Upper lobe of left lung (tissue), 6 donors: ENCODE results near the gene C13orf46. TPM values are rescaled to one million over a fixed set of nuclear protein-coding genes. Genes with fewer than 3 reads are reported as not detected.

Experiments
- ATAC-seq, 2 donors: fragments of 200-7000 bp; cut with Tn5 transposase; one replicate each; pipeline ENCODE4 v1.9.1; 2022; ENCODE audit warnings: mild to moderate bottlenecking in 2 of 2, moderate library complexity in 2 of 2; ENCODE audit not compliant: low FRiP score in 2 of 2
- DNase-seq, 2 donors: peaks; one replicate each; pipeline ENCODE4 v3.0.0-alpha.2; 2019 to 2020
- H3K27ac ChIP-seq, 4 donors: fragments of 200-600 bp; sonication (generic); one replicate each; pipeline ENCODE4 v1.5.1; 2016 to 2019
- H3K27me3 ChIP-seq, 4 donors: fragments of 200-600 bp; sonication (generic); one replicate each; pipeline ENCODE4 v1.5.1; 2017 to 2019
- H3K36me3 ChIP-seq, 4 donors: fragments of 200-600 bp; sonication (generic); one replicate each; pipeline ENCODE4 v1.5.1; 2016 to 2019
- H3K4me1 ChIP-seq, 4 donors: fragments of 200-600 bp; sonication (generic); one replicate each; pipeline ENCODE4 v1.5.1; 2018 to 2019
- H3K4me3 ChIP-seq, 4 donors: fragments of 200-600 bp; sonication (generic); one replicate each; pipeline ENCODE4 v1.5.1; 2017 to 2019; ENCODE audit warnings: mild to moderate bottlenecking in 2 of 4, moderate library complexity in 1 of 4
- H3K9me3 ChIP-seq, 4 donors: fragments of 200-600 bp; sonication (generic); one replicate each; pipeline ENCODE4 v1.5.1; 2018 to 2019
- CTCF ChIP-seq, 6 experiments: fragments of 450-650 bp in 4 of 6; fragments of 200-600 bp in 2 of 6; sonication (generic) in 2 of 6; IDR thresholded peaks; one replicate each; pipeline ENCODE4 v1.5.1; 2016 to 2019; ENCODE audit warnings: antibody characterized with exemption in 6 of 6
- EP300 ChIP-seq, 4 donors: sonication (generic); formaldehyde crosslinking; IDR thresholded peaks; one replicate each; pipeline ENCODE4 v1.5.1; 2017; ENCODE audit warnings: antibody characterized with exemption in 4 of 4, control low read depth in 2 of 4
- POLR2A ChIP-seq, 4 donors: fragments of 450-650 bp; IDR thresholded peaks; one replicate each; pipeline ENCODE4 v1.5.1; 2016 to 2017; ENCODE audit warnings: antibody characterized with exemption in 4 of 4, mild to moderate bottlenecking in 2 of 4
- POLR2AphosphoS5 ChIP-seq, 2 donors: sonication (generic); formaldehyde crosslinking; IDR thresholded peaks; one replicate each; pipeline ENCODE4 v1.5.1; 2017; ENCODE audit warnings: antibody characterized with exemption in 2 of 2
- WGBS, 2 donors: methylation state at CpG; one replicate each; pipeline ENCODE4 v1.1.5; 2017 to 2018; 5-methylcytosine and 5-hydroxymethylcytosine counted together
- total RNA-seq, 6 donors: library from RNA; depleted of rRNA in 4 of 6; stranded (reverse); fragments of >200 nt in 4 of 6; gene quantifications; one replicate each; pipeline versions ENCODE4 v1.1.0 to v1.2.1, GENCODE V29; 2016 to 2021
- donor health status: DM: no; HTN: no; CAD: no; lungs with moderate emphysema.
- donor health status: DM: no; HTN: yes; CAD: no; lungs with severe emphysema.

C13orf46 gene
- total RNA-seq, 6 donors from 2014 or later, result 5.5 to 44.0 (median 14.7) TPM

GRCh38 chr13:114010401-114011101, 36.7 kb upstream of the C13orf46 start:
- Histone ChIP-seq H3K4me3 (no peak overlapping the region), H3K27me3 (no peaks in the 10 kb centered on the region), H3K36me3 (peaks cover 2 to 57% (median 39%) of the 10 kb centered on the region in 4 donors), H3K9me3 (no peaks in the 10 kb centered on the region), H3K4me1 (no peaks in the 10 kb centered on the region), H3K27ac (no peak overlapping the region)
- peak in 1 of 2 donors; percentile 68 for DNase-seq
- no peak for ATAC-seq
- 90 to 94% methylated on average over 24 to 25 of the region's 37 CpGs for WGBS, 2 donors
- TF ChIP-seq POLR2AphosphoS5 (IDR thresholded peaks at IDR 0.05) (no peak), EP300 (IDR thresholded peaks at IDR 0.05) (no peak), POLR2A (IDR thresholded peaks at IDR 0.05) (no peak), CTCF (IDR thresholded peaks at IDR 0.05) (no peak)

DNA sequence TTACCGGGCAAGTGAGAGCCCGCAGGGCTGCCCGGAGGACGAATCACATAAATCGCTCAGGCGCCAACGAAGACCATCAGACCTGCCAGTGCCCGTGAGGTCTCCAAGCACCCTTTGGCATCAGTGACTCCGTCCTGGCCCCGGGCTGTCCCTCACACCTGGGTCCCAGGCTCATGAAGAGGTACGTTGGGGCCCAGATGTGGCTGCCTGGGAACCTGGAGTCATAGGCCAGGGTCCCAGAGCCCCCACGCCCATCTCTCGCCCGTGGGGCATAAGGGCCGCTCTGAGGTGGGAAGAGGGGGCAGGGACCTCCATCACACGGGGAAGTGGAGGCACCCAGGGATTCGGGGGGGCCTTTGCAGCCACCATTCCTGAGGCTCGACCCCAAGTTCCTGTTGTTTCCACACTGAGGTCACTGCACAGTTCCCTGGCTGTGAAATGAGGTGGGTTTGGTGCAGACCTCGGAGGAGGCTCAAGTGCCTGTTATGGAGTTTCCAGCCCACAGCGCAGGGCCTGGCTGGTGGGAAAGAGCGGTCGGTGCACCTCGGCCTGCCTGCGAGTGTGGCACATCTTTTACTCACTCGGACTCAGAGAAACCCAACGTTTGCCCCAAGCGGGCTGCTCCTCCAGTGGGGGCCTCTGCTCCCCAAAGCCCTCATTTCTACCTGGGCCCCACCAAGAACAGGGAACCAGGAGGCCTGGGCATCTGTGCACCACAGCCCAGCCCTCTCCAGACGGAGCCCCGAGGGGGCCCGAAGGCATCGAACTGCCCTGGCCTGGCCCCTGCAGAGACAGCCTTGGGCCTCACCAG, 35.9 kb upstream of the C13orf46 start:
- TF ChIP-seq CTCF (IDR thresholded peaks at IDR 0.05), result no peak
- no peak for TF ChIP-seq POLR2AphosphoS5 (IDR thresholded peaks at IDR 0.05)
- H3K27ac ChIP-seq, result no peak overlapping the region
- 93 to 94% methylated on average over 23 to 31 of the region's 31 CpGs for WGBS, 2 donors
- H3K9me3 ChIP-seq, result no peaks in the 10 kb centered on the region
- no peaks in the 10 kb centered on the region for H3K27me3 ChIP-seq
- ATAC-seq, result no peak
- H3K4me3 ChIP-seq, result no peak overlapping the region
- peaks cover 2 to 49% (median 35%) of the 10 kb centered on the region in 4 donors for H3K36me3 ChIP-seq
- H3K4me1 ChIP-seq, result no peaks in the 10 kb centered on the region
- peak in 1 of 2 donors; percentile 59 for DNase-seq

GRCh38 chr13:114008964-114009589, 35.2 kb upstream of the C13orf46 start:
- no peaks in the 10 kb centered on the region for H3K27me3 ChIP-seq
- DNase-seq, result peak in 1 of 2 donors; percentile 37
- peaks cover 2 to 44% (median 30%) of the 10 kb centered on the region in 4 donors for H3K36me3 ChIP-seq
- TF ChIP-seq EP300 (IDR thresholded peaks at IDR 0.05) (no peak), POLR2AphosphoS5 (IDR thresholded peaks at IDR 0.05) (no peak), POLR2A (IDR thresholded peaks at IDR 0.05) (no peak), CTCF (IDR thresholded peaks at IDR 0.05) (no peak)
- no peak for ATAC-seq
- WGBS, 2 donors, result 89 to 93% methylated on average over 33 of the region's 33 CpGs
- H3K9me3 ChIP-seq, result no peaks in the 10 kb centered on the region
- no peaks in the 10 kb centered on the region for H3K4me1 ChIP-seq
- no peak overlapping the region for H3K27ac ChIP-seq
- H3K4me3 ChIP-seq, result no peak overlapping the region

DNA sequence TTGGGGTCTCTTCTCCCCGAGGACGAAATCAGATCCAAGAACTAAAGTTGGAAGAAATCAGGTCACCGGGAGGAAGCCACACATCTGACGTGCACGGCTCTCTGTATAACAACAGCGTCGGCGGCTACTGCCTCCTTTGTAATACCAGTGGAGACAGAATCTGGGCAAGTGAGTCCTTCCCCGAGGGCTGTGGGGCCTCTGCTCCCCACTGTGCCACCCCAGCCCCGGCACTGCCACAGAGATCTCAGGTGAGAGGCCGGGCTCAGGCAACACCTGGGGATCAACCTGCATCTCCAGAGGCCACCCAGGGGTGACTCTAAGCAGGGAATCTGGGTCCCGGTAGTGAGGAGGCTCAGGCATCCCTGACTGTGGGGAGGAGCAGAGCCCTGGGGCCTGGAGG, 33.7 kb upstream of the C13orf46 start:
- DNase-seq (peak in 1 of 2 donors; percentile 38), ATAC-seq (no peak)
- H3K36me3 ChIP-seq, result peaks cover 2 to 46% (median 28%) of the 10 kb centered on the region in 4 donors
- no peaks in the 10 kb centered on the region for H3K9me3 ChIP-seq
- TF ChIP-seq EP300 (IDR thresholded peaks at IDR 0.05) (no peak), POLR2A (IDR thresholded peaks at IDR 0.05) (no peak), POLR2AphosphoS5 (IDR thresholded peaks at IDR 0.05) (no peak), CTCF (IDR thresholded peaks at IDR 0.05) (no peak)
- no peaks in the 10 kb centered on the region for H3K4me1 ChIP-seq
- no peaks in the 10 kb centered on the region for H3K27me3 ChIP-seq
- no peak overlapping the region for H3K27ac ChIP-seq
- WGBS, 2 donors, result 90 to 95% methylated on average over 8 to 12 of the region's 12 CpGs
- no peak overlapping the region for H3K4me3 ChIP-seq
